ENCODE results near the gene AK3.
"Not testable (repeated sequence)": the region's sequence is repeated elsewhere in the genome, so short reads cannot be mapped to it uniquely, and the experiment has no call there.

Gene AK3

GRCh38 chr9:4762108-4762885 lies 21.3 kb upstream of the AK3 start:
- DNase-seq (ENCODE audit: low spot score in 2 of 2) (peak; percentile 50 to 86), ATAC-seq (peak; percentile 73)
- Mint-ChIP-seq H3K4me3 (peak overlapping the region; percentile 21), H3K36me3 (peaks cover 5% of the 10 kb centered on the region), H3K27ac (peak overlapping the region; percentile 3), H3K9me3 (no peaks in the 10 kb centered on the region), H3K4me1 (peaks cover 11% of the 10 kb centered on the region)

DNA sequence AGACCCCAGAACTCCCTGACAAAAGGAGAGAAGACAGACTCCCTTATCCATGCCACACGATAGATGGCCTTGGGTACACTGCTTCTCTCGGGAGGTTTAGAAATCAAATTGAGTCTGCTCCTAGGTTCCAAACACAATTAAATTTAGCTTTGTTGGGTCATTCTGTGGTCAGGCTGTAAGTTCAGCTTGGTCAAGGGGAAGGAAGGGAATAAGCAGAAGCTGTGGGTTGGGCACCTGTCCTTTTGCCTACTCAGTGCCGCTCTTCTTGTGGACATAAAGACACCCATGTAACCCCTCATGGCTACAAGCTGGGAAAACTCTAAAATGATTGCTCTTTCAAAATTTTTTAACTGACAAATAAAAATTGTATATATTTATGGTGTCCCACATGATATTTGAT lies 19.1 kb upstream of the AK3 start:
- H3K36me3 Mint-ChIP-seq, result peaks cover 5% of the 10 kb centered on the region
- DNase-seq (ENCODE audit: low spot score in 2 of 2) (no peak), ATAC-seq (no peak)
- no peak overlapping the region for H3K4me3 Mint-ChIP-seq
- no peak overlapping the region for H3K27ac Mint-ChIP-seq
- H3K4me1 Mint-ChIP-seq, result peaks cover 11% of the 10 kb centered on the region
- no peaks in the 10 kb centered on the region for H3K9me3 Mint-ChIP-seq

DNA sequence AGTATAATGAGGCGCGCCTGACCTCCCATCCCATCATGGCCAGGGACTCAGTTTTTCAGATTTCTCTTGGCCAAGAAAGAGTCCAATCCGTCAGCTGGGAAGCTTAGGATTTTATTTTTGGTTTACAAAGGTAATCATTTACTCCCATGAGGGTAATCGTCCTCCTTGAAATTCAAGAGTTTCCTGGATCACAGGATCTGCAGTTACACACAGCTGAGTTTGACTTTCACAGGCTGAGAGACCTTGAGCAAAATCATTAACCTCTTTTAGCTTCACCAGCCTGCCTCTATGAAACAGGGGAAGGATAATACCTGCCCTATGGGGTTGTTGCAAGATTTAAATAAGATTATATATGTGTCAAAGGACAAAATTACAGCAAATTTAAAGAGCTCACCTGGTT lies 15.4 kb upstream of the AK3 start:
- Mint-ChIP-seq H3K36me3 (peaks cover 5% of the 10 kb centered on the region), H3K4me3 (no peak overlapping the region), H3K4me1 (peaks cover 5% of the 10 kb centered on the region), H3K27ac (no peak overlapping the region), H3K9me3 (no peaks in the 10 kb centered on the region)
- ATAC-seq (no peak), DNase-seq (ENCODE audit: low spot score in 2 of 2) (no peak)

- no peak overlapping the region for H3K4me3 Mint-ChIP-seq
- H3K27ac Mint-ChIP-seq, result no peak overlapping the region
- H3K9me3 Mint-ChIP-seq, result no peaks in the 10 kb centered on the region
- peaks cover 5% of the 10 kb centered on the region for H3K36me3 Mint-ChIP-seq
- ATAC-seq, result no peak
- DNase-seq (ENCODE audit: low spot score in 2 of 2), result no peak
- H3K4me1 Mint-ChIP-seq, result peaks cover 5% of the 10 kb centered on the region
These were observed 14.1 kb upstream of the AK3 start for GRCh38 chr9:4755026-4755609.

- not testable (repeated sequence) for H3K36me3 Mint-ChIP-seq; ATAC-seq; H3K4me1 Mint-ChIP-seq; H3K9me3 Mint-ChIP-seq; H3K4me3 Mint-ChIP-seq; DNase-seq (ENCODE audit: low spot score in 2 of 2); H3K27ac Mint-ChIP-seq
These were observed 13.5 kb upstream of the AK3 start for GRCh38 chr9:4754530-4754929.

GRCh38 chr9:4750023-4750673 lies 9.1 kb upstream of the AK3 start:
- ATAC-seq (peak; percentile 48), DNase-seq (ENCODE audit: low spot score in 2 of 2) (no peak)
- H3K27ac Mint-ChIP-seq, result no peak overlapping the region
- H3K36me3 Mint-ChIP-seq, result no peaks in the 10 kb centered on the region
- peaks cover 15% of the 10 kb centered on the region for H3K4me1 Mint-ChIP-seq
- no peaks in the 10 kb centered on the region for H3K9me3 Mint-ChIP-seq
- H3K4me3 Mint-ChIP-seq, result no peak overlapping the region

DNA sequence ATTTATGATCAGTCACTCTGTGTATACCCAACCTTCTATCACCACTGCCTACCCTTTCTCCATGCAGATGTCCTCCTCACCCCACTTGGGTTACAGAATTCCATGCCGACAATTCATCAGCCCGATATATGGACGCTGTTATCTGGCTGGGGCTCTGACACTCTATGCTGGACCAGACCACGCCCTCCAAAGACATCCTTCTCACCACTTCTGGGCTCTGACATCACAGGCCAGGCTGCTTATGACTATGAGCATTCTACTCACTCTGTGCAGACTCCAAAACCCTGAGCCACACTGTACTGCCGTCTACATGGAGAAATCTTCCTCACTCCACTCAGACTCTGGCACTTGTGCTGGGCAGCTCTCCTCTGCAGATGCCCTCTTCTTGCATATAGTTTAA lies 7.6 kb upstream of the AK3 start:
- H3K36me3 Mint-ChIP-seq, result no peaks in the 10 kb centered on the region
- DNase-seq (ENCODE audit: low spot score in 2 of 2) (no peak), ATAC-seq (peak; percentile 37)
- no peak overlapping the region for H3K4me3 Mint-ChIP-seq
- H3K9me3 Mint-ChIP-seq, result no peaks in the 10 kb centered on the region
- H3K27ac Mint-ChIP-seq, result no peak overlapping the region
- H3K4me1 Mint-ChIP-seq, result peaks cover 15% of the 10 kb centered on the region

- ATAC-seq, result peak; percentile 63
- Mint-ChIP-seq H3K36me3 (no peaks in the 10 kb centered on the region), H3K9me3 (no peaks in the 10 kb centered on the region), H3K4me3 (no peak overlapping the region), H3K4me1 (peaks cover 23% of the 10 kb centered on the region), H3K27ac (no peak overlapping the region)
- no peak for DNase-seq (ENCODE audit: low spot score in 2 of 2)
These were observed 5.5 kb upstream of the AK3 start for GRCh38 chr9:4746278-4747030.

GRCh38 chr9:4743131-4743875 lies 2.3 kb upstream of the AK3 start:
- Mint-ChIP-seq H3K36me3 (peaks cover 19% of the 10 kb centered on the region), H3K4me3 (no peak overlapping the region), H3K4me1 (peaks cover 29% of the 10 kb centered on the region), H3K27ac (no peak overlapping the region), H3K9me3 (no peaks in the 10 kb centered on the region)
- DNase-seq (ENCODE audit: low spot score in 2 of 2) (no peak), ATAC-seq (no peak)

DNA sequence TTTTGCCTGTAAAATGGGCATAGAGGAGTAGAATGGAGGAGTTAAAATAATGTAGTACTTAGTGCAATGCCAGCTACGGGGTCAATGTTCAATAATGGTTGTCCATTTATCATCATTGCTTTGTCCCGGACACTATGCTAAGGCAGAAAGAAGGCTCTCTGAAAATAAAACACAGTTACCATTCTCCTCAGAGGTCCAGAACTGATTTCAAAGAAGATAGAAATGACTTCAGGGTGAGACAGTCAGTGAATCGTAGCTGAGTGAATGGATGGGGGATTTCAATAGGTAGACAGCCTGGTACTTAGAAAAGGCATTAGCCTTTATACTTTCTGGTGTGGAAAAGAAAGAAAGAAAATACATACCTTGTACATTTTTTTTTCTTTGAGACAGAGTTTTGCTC lies 1.2 kb upstream of the AK3 start:
- peaks cover 19% of the 10 kb centered on the region for H3K36me3 Mint-ChIP-seq
- peak overlapping the region; percentile 83 for H3K27ac Mint-ChIP-seq

GRCh38 chr9:4741365-4742089 lies 525 bp upstream of the AK3 start:
- ATAC-seq, result peak; percentile 0
- H3K27ac Mint-ChIP-seq, result peak overlapping the region; percentile 83
- H3K4me1 Mint-ChIP-seq, result peaks cover 31% of the 10 kb centered on the region
- no peaks in the 10 kb centered on the region for H3K9me3 Mint-ChIP-seq
- peaks cover 19% of the 10 kb centered on the region for H3K36me3 Mint-ChIP-seq
- peak overlapping the region; percentile 87 for H3K4me3 Mint-ChIP-seq
- peak in 1 of 2 donors; percentile 8 for DNase-seq (ENCODE audit: low spot score in 2 of 2)

More for the DNA sequence above, 1.2 kb upstream of the AK3 start:
- Mint-ChIP-seq H3K4me1 (peaks cover 36% of the 10 kb centered on the region), H3K9me3 (no peaks in the 10 kb centered on the region), H3K4me3 (peak overlapping the region; percentile 87)
- DNase-seq (ENCODE audit: low spot score in 2 of 2), result no peak
- no peak for ATAC-seq

DNA sequence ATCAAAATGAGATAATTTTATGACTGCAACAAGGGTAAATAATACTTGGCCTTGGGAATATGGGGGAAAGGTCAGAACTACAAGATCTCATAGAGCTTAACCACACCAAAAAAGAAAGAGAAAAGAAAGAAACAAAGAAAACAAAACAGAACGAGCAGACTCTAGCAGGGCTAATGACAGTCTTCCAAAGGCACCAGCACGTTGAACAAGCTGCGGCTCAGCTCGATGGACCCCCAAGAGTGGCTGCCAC lies 689 bp downstream of the AK3 start:
- peaks cover 23% of the 10 kb centered on the region for H3K4me1 Mint-ChIP-seq
- peak overlapping the region; percentile 90 for H3K27ac Mint-ChIP-seq
- DNase-seq (ENCODE audit: low spot score in 2 of 2) (no peak), ATAC-seq (no peak)
- no peaks in the 10 kb centered on the region for H3K9me3 Mint-ChIP-seq
- peaks cover 19% of the 10 kb centered on the region for H3K36me3 Mint-ChIP-seq
- peak overlapping the region; percentile 87 for H3K4me3 Mint-ChIP-seq

DNA sequence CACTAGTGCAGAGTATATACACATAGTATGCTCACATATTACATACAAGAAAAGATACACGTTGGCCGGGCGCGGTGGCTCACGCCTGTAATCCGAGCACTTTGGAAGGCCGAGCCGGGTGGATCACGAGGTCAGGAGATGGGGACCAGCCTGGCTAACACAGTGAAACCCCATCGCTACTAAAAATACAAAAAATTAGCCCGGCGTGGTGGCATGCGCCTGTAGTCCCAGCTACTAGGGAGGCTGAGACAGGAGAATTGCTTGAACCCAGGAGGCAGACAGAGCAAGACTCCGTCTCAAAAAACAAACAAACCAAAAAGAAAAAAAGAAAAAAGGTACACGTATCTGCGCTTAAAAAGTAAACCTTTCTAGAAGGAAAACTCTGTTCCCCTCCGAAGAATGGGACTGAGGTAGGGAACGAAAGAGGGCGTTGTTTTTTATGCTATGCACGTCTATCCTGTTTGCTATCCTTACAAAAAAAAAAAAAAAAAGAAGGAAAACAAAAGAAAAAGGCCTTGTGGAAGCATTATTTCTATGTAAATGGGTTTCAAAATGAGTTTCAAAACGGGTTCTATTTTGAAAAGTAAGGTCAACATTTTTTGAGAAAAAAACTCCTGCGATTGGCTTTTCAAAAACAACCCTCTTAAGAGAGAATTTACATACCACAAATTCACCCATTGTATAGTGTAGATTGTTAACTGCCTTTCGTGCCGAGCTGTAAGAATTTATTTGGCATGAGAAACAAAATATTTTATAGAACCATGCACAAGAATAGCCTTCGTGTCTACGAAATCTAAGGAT lies 1.2 kb downstream of the AK3 start:
- peaks cover 19% of the 10 kb centered on the region for H3K36me3 Mint-ChIP-seq
- no peaks in the 10 kb centered on the region for H3K9me3 Mint-ChIP-seq
- H3K4me3 Mint-ChIP-seq, result peak overlapping the region; percentile 87
- H3K4me1 Mint-ChIP-seq, result peaks cover 25% of the 10 kb centered on the region
- peak overlapping the region; percentile 90 for H3K27ac Mint-ChIP-seq
- DNase-seq (ENCODE audit: low spot score in 2 of 2), result no peak
- ATAC-seq, result no peak
